ENCODE measurements around the gene ST7. TPM values are rescaled to one million over a fixed set of nuclear protein-coding genes. Genes with fewer than 3 reads are reported as not detected.

The ST7 gene
- total RNA-seq, 1 donor from 2014 or later, result 8.3 TPM

GRCh38 chr7:117190746-117191435, 237.6 kb downstream of the ST7 start:
- Mint-ChIP-seq H3K27me3 (no peaks in the 10 kb centered on the region), H3K36me3 (ENCODE audit: low read depth) (peaks cover 8% of the 10 kb centered on the region), H3K9me3 (peaks cover 2% of the 10 kb centered on the region), H3K27ac (no peak overlapping the region), H3K4me1 (no peaks in the 10 kb centered on the region), H3K4me3 (no peak overlapping the region)
- no peak for TF ChIP-seq CTCF (IDR thresholded peaks at IDR 0.05)
- DNase-seq, result no peak
- CTCF ChIA-PET, result no interaction called here
- intact Hi-C loops (cut with micrococcal nuclease), result no loop called here
- ATAC-seq (ENCODE audit: low read depth), result no peak
- POLR2A ChIA-PET, result no interaction called here

- peaks cover 2% of the 10 kb centered on the region for H3K9me3 Mint-ChIP-seq
- peaks cover 8% of the 10 kb centered on the region for H3K36me3 Mint-ChIP-seq (ENCODE audit: low read depth)
- H3K4me3 Mint-ChIP-seq, result no peak overlapping the region
- CTCF ChIA-PET, result no interaction called here
- POLR2A ChIA-PET, result no interaction called here
- no peak overlapping the region for H3K27ac Mint-ChIP-seq
- no peak for DNase-seq
- no peaks in the 10 kb centered on the region for H3K4me1 Mint-ChIP-seq
- no peak for ATAC-seq (ENCODE audit: low read depth)
- TF ChIP-seq CTCF (IDR thresholded peaks at IDR 0.05), result no peak
- intact Hi-C loops (cut with micrococcal nuclease), result no loop called here
- H3K27me3 Mint-ChIP-seq, result no peaks in the 10 kb centered on the region
Observed at GRCh38 chr7:117192108-117192507, 238.8 kb downstream of the ST7 start.

- CTCF ChIA-PET, result no interaction called here
- Mint-ChIP-seq H3K4me1 (no peaks in the 10 kb centered on the region), H3K9me3 (peaks cover 2% of the 10 kb centered on the region), H3K4me3 (no peak overlapping the region), H3K27ac (no peak overlapping the region), H3K27me3 (no peaks in the 10 kb centered on the region), H3K36me3 (ENCODE audit: low read depth) (peaks cover 8% of the 10 kb centered on the region)
- TF ChIP-seq CTCF (IDR thresholded peaks at IDR 0.05), result no peak
- intact Hi-C loops (cut with micrococcal nuclease), result no loop called here
- no peak for DNase-seq
- no peak for ATAC-seq (ENCODE audit: low read depth)
- POLR2A ChIA-PET, result no interaction called here
Observed at GRCh38 chr7:117193564-117193963, 240.3 kb downstream of the ST7 start.

GRCh38 chr7:117194445-117194844, 241.1 kb downstream of the ST7 start:
- no peak for DNase-seq
- no peak overlapping the region for H3K4me3 Mint-ChIP-seq
- H3K4me1 Mint-ChIP-seq, result no peaks in the 10 kb centered on the region
- intact Hi-C loops (cut with micrococcal nuclease), result no loop called here
- H3K36me3 Mint-ChIP-seq (ENCODE audit: low read depth), result peaks cover 7% of the 10 kb centered on the region
- H3K9me3 Mint-ChIP-seq, result peaks cover 2% of the 10 kb centered on the region
- ATAC-seq (ENCODE audit: low read depth), result no peak
- ChIA-PET CTCF (no interaction called here), POLR2A (no interaction called here)
- H3K27ac Mint-ChIP-seq, result no peak overlapping the region
- TF ChIP-seq CTCF (IDR thresholded peaks at IDR 0.05), result no peak
- no peaks in the 10 kb centered on the region for H3K27me3 Mint-ChIP-seq

GRCh38 chr7:117195361-117196029, 242.2 kb downstream of the ST7 start:
- CTCF ChIA-PET, result no interaction called here
- ATAC-seq (ENCODE audit: low read depth), result no peak
- Mint-ChIP-seq H3K9me3 (peaks cover 2% of the 10 kb centered on the region), H3K27me3 (no peaks in the 10 kb centered on the region), H3K27ac (no peak overlapping the region), H3K4me3 (no peak overlapping the region), H3K4me1 (no peaks in the 10 kb centered on the region), H3K36me3 (ENCODE audit: low read depth) (peaks cover 2% of the 10 kb centered on the region)
- POLR2A ChIA-PET, result no interaction called here
- intact Hi-C loops (cut with micrococcal nuclease), result no loop called here
- no peak for TF ChIP-seq CTCF (IDR thresholded peaks at IDR 0.05)
- no peak for DNase-seq
